Left kidney (tissue), 8 donors: ENCODE results near the gene PLA2G3. TPM values are rescaled to one million over a fixed set of nuclear protein-coding genes. Genes with fewer than 3 reads are reported as not detected.
"Not testable (repeated sequence)": the region's sequence is repeated elsewhere in the genome, so short reads cannot be mapped to it uniquely, and the experiment has no call there.

Source experiments
- DNase-seq: peaks from one replicate; pipeline ENCODE4 v3.0.0-alpha.2; 2013
- long read RNA-seq, 8 donors: transcript quantifications; one replicate each; lab custom pipeline, GENCODE V29; 2026
- polyA plus RNA-seq: library from polyadenylated mRNA; unstranded; fragments of 120-200 nt; gene quantifications from one replicate; pipeline ENCODE4 v1.2.1, GENCODE V29; 2013; ENCODE audit not compliant: insufficient read length

Gene PLA2G3
- 0.18 TPM for polyA plus RNA-seq
- long read RNA-seq, donor 1: 0 reads
- long read RNA-seq, donor 2: 0 reads
- long read RNA-seq, donor 3: 0 reads
- long read RNA-seq, donor 4: 0 reads
- long read RNA-seq, donor 5: 0 reads
- long read RNA-seq, donor 6: 0 reads
- long read RNA-seq, donor 7: 0 reads
- long read RNA-seq, donor 8: 0 reads

GRCh38 chr22:31139866-31140716, at the start of gene PLA2G3:
Gene PLA2G3 (minus strand): TSS chr22:31140508. CDS start chr22:31140354, 154 bp downstream.
- peak; percentile 46 for DNase-seq

- no peak for DNase-seq
Observed at GRCh38 chr22:31187627-31188026, 47.3 kb upstream of the PLA2G3 start.

- no peak for DNase-seq
Observed at GRCh38 chr22:31185056-31185455, 44.7 kb upstream of the PLA2G3 start.

- DNase-seq: no peak
Observed at GRCh38 chr22:31184015-31184414, 43.7 kb upstream of the PLA2G3 start.

- peak; percentile 15 for DNase-seq
Observed at GRCh38 chr22:31179345-31179744, 39.0 kb upstream of the PLA2G3 start.

- DNase-seq: no peak
Observed at GRCh38 chr22:31178859-31179258, 38.6 kb upstream of the PLA2G3 start.

GRCh38 chr22:31177420-31178162, 37.3 kb upstream of the PLA2G3 start:
- DNase-seq: no peak

- no peak for DNase-seq
Observed at GRCh38 chr22:31176923-31177322, 36.6 kb upstream of the PLA2G3 start.

- DNase-seq: no peak
Observed at GRCh38 chr22:31173386-31174145, 33.3 kb upstream of the PLA2G3 start.

- not testable (repeated sequence) for DNase-seq
Observed at GRCh38 chr22:31171734-31172133, 31.4 kb upstream of the PLA2G3 start.

GRCh38 chr22:31170971-31171370, 30.7 kb upstream of the PLA2G3 start:
- no peak for DNase-seq

GRCh38 chr22:31162015-31162765, 21.9 kb upstream of the PLA2G3 start:
- no peak for DNase-seq

GRCh38 chr22:31161386-31161785, 21.1 kb upstream of the PLA2G3 start:
- DNase-seq: no peak

GRCh38 chr22:31160328-31160978, 20.1 kb upstream of the PLA2G3 start:
- peak; percentile 14 for DNase-seq

GRCh38 chr22:31155422-31155821, 15.1 kb upstream of the PLA2G3 start:
- no peak for DNase-seq

GRCh38 chr22:31154975-31155374, 14.7 kb upstream of the PLA2G3 start:
- no peak for DNase-seq

- no peak for DNase-seq
Observed at GRCh38 chr22:31153357-31153756, 13.0 kb upstream of the PLA2G3 start.

GRCh38 chr22:31151872-31152271, 11.6 kb upstream of the PLA2G3 start:
- DNase-seq: no peak

GRCh38 chr22:31150615-31151014, 10.3 kb upstream of the PLA2G3 start:
- DNase-seq: no peak

- peak; percentile 53 for DNase-seq
Observed at GRCh38 chr22:31148953-31149627, 8.8 kb upstream of the PLA2G3 start.
